ENCODE data around the gene GPR162. TPM values are rescaled to one million over a fixed set of nuclear protein-coding genes. Genes with fewer than 3 reads are reported as not detected.
"Not testable (repeated sequence)": the region's sequence is repeated elsewhere in the genome, so short reads cannot be mapped to it uniquely, and the experiment has no call there.

Gene GPR162
- polyA plus RNA-seq, 4 donors = 18.9 to 37.7 (median 35.7) TPM

GRCh38 chr12:6851153-6851920, 29.7 kb downstream of the GPR162 start, which contains the start of gene CDCA3:
Gene CDCA3, minus strand, starts transcription at chr12:6851286. Its CDS starts 334 bp downstream, at chr12:6850952.
- peak in 2 of 4 donors; percentile 87 to 94 for DNase-seq (ENCODE audit: low read depth in 4 of 4, low spot score in 2 of 4)

GRCh38 chr12:6851921-6852650, 30.5 kb downstream of the GPR162 start, which contains the start of gene USP5:
Gene USP5, plus strand, starts transcription at chr12:6852150. Its CDS starts 30 bp downstream, at chr12:6852180.
- peak; percentile 99 to 100 (median 100) for DNase-seq (ENCODE audit: low read depth in 4 of 4, low spot score in 2 of 4)

GRCh38 chr12:6852651-6853354, 31.2 kb downstream of the GPR162 start:
- no peak for DNase-seq (ENCODE audit: low read depth in 4 of 4, low spot score in 2 of 4)

- DNase-seq (ENCODE audit: low read depth in 4 of 4, low spot score in 2 of 4) = no peak
These were observed 32.0 kb downstream of the GPR162 start for GRCh38 chr12:6853626-6854025.

GRCh38 chr12:6854036-6854435, 32.4 kb downstream of the GPR162 start:
- no peak for DNase-seq (ENCODE audit: low read depth in 4 of 4, low spot score in 2 of 4)

GRCh38 chr12:6855322-6855721, 33.7 kb downstream of the GPR162 start:
- DNase-seq (ENCODE audit: low read depth in 4 of 4, low spot score in 2 of 4) = no peak

- no peak for DNase-seq (ENCODE audit: low read depth in 4 of 4, low spot score in 2 of 4)
These were observed 37.2 kb downstream of the GPR162 start for GRCh38 chr12:6858799-6859198.

GRCh38 chr12:6860116-6860515, 38.5 kb downstream of the GPR162 start:
- DNase-seq (ENCODE audit: low read depth in 4 of 4, low spot score in 2 of 4) = no peak

GRCh38 chr12:6860942-6861341, 39.3 kb downstream of the GPR162 start:
- DNase-seq (ENCODE audit: low read depth in 4 of 4, low spot score in 2 of 4) = no peak

- no peak for DNase-seq (ENCODE audit: low read depth in 4 of 4, low spot score in 2 of 4)
These were observed 39.8 kb downstream of the GPR162 start for GRCh38 chr12:6861391-6861790.

- no peak for DNase-seq (ENCODE audit: low read depth in 4 of 4, low spot score in 2 of 4)
These were observed 41.4 kb downstream of the GPR162 start for GRCh38 chr12:6863033-6863432.

- DNase-seq (ENCODE audit: low read depth in 4 of 4, low spot score in 2 of 4) = no peak
These were observed 42.1 kb downstream of the GPR162 start for GRCh38 chr12:6863586-6864321.

GRCh38 chr12:6865307-6865706, 43.7 kb downstream of the GPR162 start:
- DNase-seq (ENCODE audit: low read depth in 4 of 4, low spot score in 2 of 4) = not testable (repeated sequence)

- no peak for DNase-seq (ENCODE audit: low read depth in 4 of 4, low spot score in 2 of 4)
These were observed 44.7 kb downstream of the GPR162 start for GRCh38 chr12:6866163-6866919.

GRCh38 chr12:6866920-6867412, 45.3 kb downstream of the GPR162 start:
- DNase-seq (ENCODE audit: low read depth in 4 of 4, low spot score in 2 of 4) = no peak

- DNase-seq (ENCODE audit: low read depth in 4 of 4, low spot score in 2 of 4) = peak in 1 of 4 donors; percentile 66
These were observed 46.0 kb downstream of the GPR162 start, which contains the start of gene TPI1 for GRCh38 chr12:6867413-6868210. Gene TPI1, plus strand, starts transcription at chr12:6867531. Its CDS starts 36 bp downstream, at chr12:6867567.

GRCh38 chr12:6868211-6869048, 46.8 kb downstream of the GPR162 start:
- no peak for DNase-seq (ENCODE audit: low read depth in 4 of 4, low spot score in 2 of 4)
